ENCODE data around the gene HDAC9.
A peak's percentile ranks its signal among the peaks of the same experiment; 100 is the strongest.

The HDAC9 gene

GRCh38 chr7:18666107-18666728 lies 170.7 kb downstream of the HDAC9 start:
- peak; percentile 65 for DNase-seq

- peak; percentile 76 for DNase-seq
Measured at GRCh38 chr7:18667466-18667865, 171.9 kb downstream of the HDAC9 start.

- DNase-seq, result no peak
Measured at GRCh38 chr7:18671176-18671575, 175.6 kb downstream of the HDAC9 start.

GRCh38 chr7:18675579-18675978 lies 180.0 kb downstream of the HDAC9 start:
- DNase-seq, result no peak

GRCh38 chr7:18679261-18679660 lies 183.7 kb downstream of the HDAC9 start:
- DNase-seq, result no peak

GRCh38 chr7:18680576-18680975 lies 185.0 kb downstream of the HDAC9 start:
- DNase-seq, result no peak

GRCh38 chr7:18684916-18685315 lies 189.4 kb downstream of the HDAC9 start:
- DNase-seq, result peak; percentile 57

GRCh38 chr7:18685971-18686370 lies 190.4 kb downstream of the HDAC9 start:
- peak; percentile 68 for DNase-seq

GRCh38 chr7:18689551-18689950 lies 194.0 kb downstream of the HDAC9 start:
- peak; percentile 92 for DNase-seq

GRCh38 chr7:18693406-18693805 lies 197.9 kb downstream of the HDAC9 start:
- DNase-seq, result peak; percentile 89

- DNase-seq, result no peak
Measured at GRCh38 chr7:18693816-18694215, 198.3 kb downstream of the HDAC9 start.

GRCh38 chr7:18694484-18694883 lies 198.9 kb downstream of the HDAC9 start:
- no peak for DNase-seq

- no peak for DNase-seq
Measured at GRCh38 chr7:18694911-18695310, 199.4 kb downstream of the HDAC9 start.

- DNase-seq, result no peak
Measured at GRCh38 chr7:18698258-18698734, 202.7 kb downstream of the HDAC9 start.

GRCh38 chr7:18700147-18700546 lies 204.6 kb downstream of the HDAC9 start:
- no peak for DNase-seq

- no peak for DNase-seq
Measured at GRCh38 chr7:18702071-18702829, 206.7 kb downstream of the HDAC9 start.

- DNase-seq, result no peak
Measured at GRCh38 chr7:18703685-18704084, 208.1 kb downstream of the HDAC9 start.

GRCh38 chr7:18706670-18707069 lies 211.1 kb downstream of the HDAC9 start:
- DNase-seq, result no peak

GRCh38 chr7:18708204-18708603 lies 212.7 kb downstream of the HDAC9 start:
- DNase-seq, result no peak

GRCh38 chr7:18715988-18716387 lies 220.4 kb downstream of the HDAC9 start:
- DNase-seq, result no peak

GRCh38 chr7:18721429-18721828 lies 225.9 kb downstream of the HDAC9 start:
- no peak for DNase-seq

GRCh38 chr7:18724318-18724717 lies 228.8 kb downstream of the HDAC9 start:
- no peak for DNase-seq

GRCh38 chr7:18727115-18727870 lies 231.7 kb downstream of the HDAC9 start:
- DNase-seq, result peak; percentile 4

Data from fibroblast of skin of abdomen (primary cell).